Measurements from ENCODE around the gene ZNF80.

ZNF80 gene

DNA sequence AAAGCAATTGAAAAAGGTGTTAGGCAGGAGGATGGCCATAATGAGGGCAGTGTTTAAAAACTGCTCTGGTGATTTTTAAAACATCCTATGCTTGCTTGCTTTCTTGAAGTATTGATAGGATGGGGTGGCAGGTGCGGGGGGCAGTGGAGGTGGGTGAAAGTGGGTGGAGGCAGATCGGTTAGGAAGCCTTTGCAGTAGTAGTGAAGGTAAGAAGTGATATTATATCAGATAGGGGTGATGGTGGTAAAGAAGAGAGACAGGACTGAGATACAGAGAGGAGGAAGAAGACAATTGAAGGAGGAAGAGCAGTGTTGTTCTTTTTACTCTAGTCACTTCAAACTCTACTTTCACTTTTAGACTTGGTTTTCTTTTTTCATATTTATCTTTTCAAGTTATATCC, 11.1 kb downstream of the ZNF80 start:
- H3K4me3 ChIP-seq (ENCODE audit: low read depth, low read length), result no peak overlapping the region
- DNase-seq (ENCODE audit: low read depth), result no peak
- no peak for TF ChIP-seq MYC (IDR thresholded peaks at IDR 0.05; ENCODE audit: low read depth, low read length)
- no peak for TF ChIP-seq CTCF (IDR thresholded peaks at IDR 0.05; ENCODE audit: low read depth, low read length)
- TF ChIP-seq MAX (IDR thresholded peaks at IDR 0.05; ENCODE audit: low read depth, low read length), result no peak
- TF ChIP-seq POLR2A (IDR thresholded peaks at IDR 0.05; ENCODE audit: extremely low read depth, insufficient read length), result no peak

- H3K4me3 ChIP-seq (ENCODE audit: low read depth, low read length), result no peak overlapping the region
- TF ChIP-seq CTCF (IDR thresholded peaks at IDR 0.05; ENCODE audit: low read depth, low read length), result no peak
- TF ChIP-seq POLR2A (IDR thresholded peaks at IDR 0.05; ENCODE audit: extremely low read depth, insufficient read length), result no peak
- no peak for TF ChIP-seq MYC (IDR thresholded peaks at IDR 0.05; ENCODE audit: low read depth, low read length)
- TF ChIP-seq MAX (IDR thresholded peaks at IDR 0.05; ENCODE audit: low read depth, low read length), result no peak
- DNase-seq (ENCODE audit: low read depth), result no peak
Observed at GRCh38 chr3:114223143-114223542, 14.2 kb downstream of the ZNF80 start.

DNA sequence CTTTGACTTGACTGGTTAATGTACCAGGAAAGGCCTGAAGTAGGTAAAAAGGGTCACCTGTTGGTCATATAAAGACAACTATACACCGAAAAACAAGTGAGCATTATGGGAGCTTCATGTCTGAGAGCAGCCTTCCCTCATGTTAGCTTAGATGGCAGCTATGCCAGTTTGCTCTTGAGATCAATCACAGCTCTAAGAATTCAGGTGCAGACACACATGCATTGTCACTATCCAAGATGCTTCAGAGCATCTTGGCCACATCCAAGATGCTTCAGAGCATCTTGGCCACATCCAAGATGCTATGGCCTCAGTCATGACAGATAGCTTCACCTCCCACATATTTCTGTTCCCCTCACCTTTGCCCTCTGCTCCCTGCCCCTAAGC, 15.5 kb downstream of the ZNF80 start:
- H3K4me3 ChIP-seq (ENCODE audit: low read depth, low read length), result no peak overlapping the region
- DNase-seq (ENCODE audit: low read depth), result no peak
- TF ChIP-seq MAX (IDR thresholded peaks at IDR 0.05; ENCODE audit: low read depth, low read length) (no peak), CTCF (IDR thresholded peaks at IDR 0.05; ENCODE audit: low read depth, low read length) (no peak), POLR2A (IDR thresholded peaks at IDR 0.05; ENCODE audit: extremely low read depth, insufficient read length) (no peak), MYC (IDR thresholded peaks at IDR 0.05; ENCODE audit: low read depth, low read length) (no peak)

DNA sequence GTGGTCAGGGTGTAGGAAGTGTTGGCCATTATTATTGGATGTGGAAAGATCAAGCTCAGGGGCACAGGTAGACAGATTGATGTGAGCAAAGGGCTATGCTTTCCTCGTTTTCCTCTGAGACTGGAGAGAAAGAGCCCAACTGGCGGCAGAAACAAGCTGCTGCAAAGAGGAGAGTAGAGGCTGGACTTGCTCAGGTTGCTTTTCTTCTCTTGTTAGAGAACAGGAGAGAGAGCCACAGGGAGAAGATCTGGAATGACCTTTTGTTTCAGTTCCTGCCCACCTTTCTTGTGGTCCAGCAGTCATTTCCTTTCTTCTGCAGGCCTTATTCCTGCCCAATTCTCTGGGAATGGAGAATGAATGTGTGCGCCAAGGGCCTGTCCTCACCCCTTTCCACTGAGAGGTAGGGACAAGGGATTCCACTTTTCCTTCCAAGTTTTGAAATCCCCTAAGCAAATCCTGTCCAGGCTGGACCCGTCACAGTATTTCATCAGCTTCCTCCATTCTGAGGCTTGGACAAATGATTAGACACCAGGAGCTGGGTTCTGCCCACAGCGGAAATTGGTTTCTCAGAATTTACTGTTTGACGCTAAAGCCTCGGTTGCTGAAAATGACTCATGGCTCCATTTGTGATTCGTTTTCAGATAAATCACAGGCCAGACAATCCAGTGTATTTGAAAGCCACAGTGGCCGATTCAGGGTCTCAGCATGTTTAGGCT, 16.1 kb downstream of the ZNF80 start:
- TF ChIP-seq MYC (IDR thresholded peaks at IDR 0.05; ENCODE audit: low read depth, low read length) (no peak), POLR2A (IDR thresholded peaks at IDR 0.05; ENCODE audit: extremely low read depth, insufficient read length) (no peak), MAX (IDR thresholded peaks at IDR 0.05; ENCODE audit: low read depth, low read length) (no peak), CTCF (IDR thresholded peaks at IDR 0.05; ENCODE audit: low read depth, low read length) (no peak)
- H3K4me3 ChIP-seq (ENCODE audit: low read depth, low read length), result no peak overlapping the region
- no peak for DNase-seq (ENCODE audit: low read depth)

GRCh38 chr3:114219741-114220140, 17.6 kb downstream of the ZNF80 start:
- H3K4me3 ChIP-seq (ENCODE audit: low read depth, low read length), result no peak overlapping the region
- TF ChIP-seq POLR2A (IDR thresholded peaks at IDR 0.05; ENCODE audit: extremely low read depth, insufficient read length) (no peak), CTCF (IDR thresholded peaks at IDR 0.05; ENCODE audit: low read depth, low read length) (no peak), MYC (IDR thresholded peaks at IDR 0.05; ENCODE audit: low read depth, low read length) (no peak), MAX (IDR thresholded peaks at IDR 0.05; ENCODE audit: low read depth, low read length) (no peak)
- DNase-seq (ENCODE audit: low read depth), result no peak

Measured in NB4 (cell line).